HG03108 (cell line): ENCODE results near the gene SENP1.

Experiments used
- ATAC-seq: cut with Tn5 transposase; IDR thresholded peaks from one replicate; pipeline ENCODE4 v1.9.1; 2021; ENCODE audit warnings: moderate library complexity; ENCODE audit not compliant: unreplicated experiment

SENP1 gene

GRCh38 chr12:48068457-48068856 is 37.4 kb downstream of the SENP1 start:
- no peak for ATAC-seq

- no peak for ATAC-seq
Observed at GRCh38 chr12:48067250-48067938, 38.5 kb downstream of the SENP1 start.

- ATAC-seq, result no peak
Observed at GRCh38 chr12:48065041-48065440, 40.8 kb downstream of the SENP1 start.

GRCh38 chr12:48063530-48063929 is 42.3 kb downstream of the SENP1 start:
- ATAC-seq, result no peak

GRCh38 chr12:48061938-48062719 is 43.8 kb downstream of the SENP1 start:
- no peak for ATAC-seq

GRCh38 chr12:48060474-48060873 is 45.4 kb downstream of the SENP1 start:
- no peak for ATAC-seq

- ATAC-seq, result no peak
Observed at GRCh38 chr12:48058771-48059170, 47.1 kb downstream of the SENP1 start.

- no peak for ATAC-seq
Observed at GRCh38 chr12:48054955-48055821, 50.7 kb downstream of the SENP1 start.

- ATAC-seq, result no peak
Observed at GRCh38 chr12:48053883-48054282, 52.0 kb downstream of the SENP1 start.

GRCh38 chr12:48053122-48053521 is 52.8 kb downstream of the SENP1 start:
- no peak for ATAC-seq

GRCh38 chr12:48051681-48052080 is 54.2 kb downstream of the SENP1 start:
- no peak for ATAC-seq

GRCh38 chr12:48050174-48050573 is 55.7 kb downstream of the SENP1 start:
- ATAC-seq, result no peak

- no peak for ATAC-seq
Observed at GRCh38 chr12:48045965-48046518, 59.8 kb downstream of the SENP1 start.

GRCh38 chr12:48045061-48045846 is 60.6 kb downstream of the SENP1 start:
- ATAC-seq, result no peak

GRCh38 chr12:48044396-48044795 is 61.5 kb downstream of the SENP1 start:
- ATAC-seq, result no peak

- no peak for ATAC-seq
Observed at GRCh38 chr12:48043771-48044170, 62.1 kb downstream of the SENP1 start.

GRCh38 chr12:48041591-48042423 is 64.1 kb downstream of the SENP1 start:
- ATAC-seq, result no peak

GRCh38 chr12:48040354-48040753 is 65.5 kb downstream of the SENP1 start:
- ATAC-seq, result no peak

- no peak for ATAC-seq
Observed at GRCh38 chr12:48039151-48039550, 66.7 kb downstream of the SENP1 start.

- no peak for ATAC-seq
Observed at GRCh38 chr12:48038085-48038484, 67.8 kb downstream of the SENP1 start.
